Measurements from ENCODE around the gene PRR5L. TPM values are rescaled to one million over a fixed set of nuclear protein-coding genes. Genes with fewer than 3 reads are reported as not detected.

Gene PRR5L
- total RNA-seq, 4 donors from 2014 or later: 1.1 to 3.4 (median 1.7) TPM

- no peak for DNase-seq (ENCODE audit: low spot score in 2 of 2)
- no peak overlapping the region for H3K4me3 ChIP-seq (ENCODE audit: low read depth, poor library complexity, severe bottlenecking)
- intact Hi-C loops (cut with DNase I; ENCODE audit: low total_unique reads): no loop called here
- no peak for TF ChIP-seq CTCF (IDR thresholded peaks at IDR 0.05)
- TF ChIP-seq POLR2A (IDR thresholded peaks at IDR 0.05): no peak
- 66 to 80% methylated on average over 5 of the region's 5 CpGs for WGBS, 2 donors
Measured at GRCh38 chr11:36449561-36450096, 153.5 kb downstream of the PRR5L start.

DNA sequence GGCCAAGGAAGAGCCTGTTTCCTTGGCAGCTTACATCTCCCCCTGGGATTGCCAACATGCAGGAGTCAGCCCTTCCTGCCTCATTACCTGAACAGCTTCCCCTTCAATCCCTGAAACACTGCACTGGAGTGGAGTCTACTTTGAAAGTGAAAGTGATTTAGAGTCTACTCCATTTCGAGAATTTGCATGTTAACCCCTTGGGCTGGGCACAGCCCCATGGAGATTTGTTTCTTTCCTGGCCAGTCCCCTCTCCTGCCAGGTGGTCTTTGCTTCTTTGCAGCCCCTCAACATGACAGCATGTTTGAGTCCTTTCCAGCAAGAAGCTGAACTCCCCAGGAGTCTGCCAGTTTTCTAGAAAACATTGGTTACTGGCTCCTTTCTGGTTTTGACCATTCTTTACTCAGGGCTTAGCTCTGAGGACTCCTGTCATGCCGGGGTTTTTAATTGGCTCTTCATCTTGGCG, 154.1 kb downstream of the PRR5L start:
- no peak overlapping the region for H3K4me3 ChIP-seq (ENCODE audit: low read depth, poor library complexity, severe bottlenecking)
- no peak for TF ChIP-seq CTCF (IDR thresholded peaks at IDR 0.05)
- TF ChIP-seq POLR2A (IDR thresholded peaks at IDR 0.05): no peak
- DNase-seq (ENCODE audit: low spot score in 2 of 2): no peak
- intact Hi-C loops (cut with DNase I; ENCODE audit: low total_unique reads): no loop called here
- 27 to 35% methylated on average over 3 of the region's 3 CpGs for WGBS, 2 donors

DNA sequence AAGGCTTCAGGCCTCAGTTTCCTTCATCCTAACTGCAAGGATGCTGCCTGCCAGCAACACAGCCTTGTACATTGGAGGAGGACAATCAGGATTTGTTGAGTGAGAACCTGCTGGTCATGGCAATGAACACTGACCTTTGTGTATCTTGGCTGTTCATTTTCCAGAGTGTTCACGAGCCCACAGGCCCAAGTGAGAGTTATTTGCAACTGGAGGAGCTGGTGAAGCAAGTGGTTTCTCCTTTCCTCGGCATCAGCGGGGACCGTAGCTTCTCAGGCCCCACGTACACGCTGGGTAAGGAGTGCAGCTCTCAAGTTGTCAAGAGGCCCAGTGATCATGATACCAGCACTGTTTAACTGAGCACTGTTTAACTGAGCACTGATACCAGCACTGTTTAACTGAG, 155.0 kb downstream of the PRR5L start:
- H3K4me3 ChIP-seq (ENCODE audit: low read depth, poor library complexity, severe bottlenecking): no peak overlapping the region
- no peak for DNase-seq (ENCODE audit: low spot score in 2 of 2)
- 82 to 94% methylated on average over 6 of the region's 6 CpGs for WGBS, 2 donors
- intact Hi-C loops (cut with DNase I; ENCODE audit: low total_unique reads): no loop called here
- TF ChIP-seq CTCF (IDR thresholded peaks at IDR 0.05) (no peak), POLR2A (IDR thresholded peaks at IDR 0.05) (no peak)

DNA sequence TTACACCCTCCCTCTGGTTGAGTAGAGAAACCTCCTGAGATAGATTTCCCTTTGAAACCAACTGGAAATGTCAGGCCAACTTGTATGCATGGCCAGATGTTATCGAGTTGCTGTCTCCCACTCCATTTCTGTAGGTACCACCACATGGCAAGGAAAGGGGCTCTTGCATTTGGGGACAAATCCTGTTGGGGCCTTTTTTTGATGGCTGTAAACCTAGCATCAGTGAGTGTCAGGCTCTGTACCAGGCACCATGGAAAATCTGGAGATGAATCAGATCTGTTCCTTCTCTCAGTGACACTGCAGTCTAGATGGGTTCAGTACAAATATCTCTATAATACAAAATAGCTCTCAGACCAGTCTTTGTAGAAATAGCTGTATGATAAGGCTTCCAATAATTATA, 155.6 kb downstream of the PRR5L start:
- no peak for DNase-seq (ENCODE audit: low spot score in 2 of 2)
- no peak overlapping the region for H3K4me3 ChIP-seq (ENCODE audit: low read depth, poor library complexity, severe bottlenecking)
- TF ChIP-seq CTCF (IDR thresholded peaks at IDR 0.05): no peak
- 95 to 100% methylated on average over 1 of the region's 1 CpG for WGBS, 2 donors
- intact Hi-C loops (cut with DNase I; ENCODE audit: low total_unique reads): no loop called here

DNA sequence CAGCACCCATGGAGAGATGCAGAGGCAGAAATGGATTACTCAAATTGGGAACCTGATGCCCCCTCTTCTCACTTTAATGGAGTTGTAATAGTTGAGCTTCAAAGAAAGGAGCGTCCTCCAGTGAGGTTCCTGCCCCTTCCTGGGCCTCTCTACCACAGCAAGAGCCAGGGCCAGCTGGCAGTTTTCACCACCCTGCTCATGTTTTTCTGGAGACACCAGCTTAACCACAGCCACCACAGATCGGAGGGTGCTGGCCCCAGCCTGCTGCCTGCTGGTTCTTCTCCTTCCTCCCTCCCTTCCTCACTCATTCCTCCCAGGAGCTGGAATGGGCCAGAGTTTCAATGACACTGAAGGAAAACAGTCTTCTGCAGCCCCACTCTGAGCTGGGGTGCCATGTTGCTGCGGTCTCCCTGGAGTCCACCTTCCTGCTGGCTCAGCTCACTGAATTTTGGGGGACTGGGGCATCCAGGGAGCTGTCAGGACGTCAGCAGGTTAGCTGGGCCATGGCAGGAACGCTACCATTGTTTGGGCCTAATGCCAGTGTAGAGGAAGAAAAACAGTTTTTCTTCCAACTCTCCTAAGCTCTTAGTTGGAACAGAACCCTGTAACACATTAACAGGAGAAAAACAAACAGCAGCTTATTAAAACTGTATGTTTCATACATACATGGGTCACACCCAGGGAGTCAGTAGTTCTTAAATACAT, 156.3 kb downstream of the PRR5L start:
- WGBS, 2 donors: 62 to 67% methylated on average over 5 of the region's 5 CpGs
- intact Hi-C loops (cut with DNase I; ENCODE audit: low total_unique reads): no loop called here
- no peak overlapping the region for H3K4me3 ChIP-seq (ENCODE audit: low read depth, poor library complexity, severe bottlenecking)
- no peak for DNase-seq (ENCODE audit: low spot score in 2 of 2)
- no peak for TF ChIP-seq POLR2A (IDR thresholded peaks at IDR 0.05)

GRCh38 chr11:36452961-36453360, 156.9 kb downstream of the PRR5L start:
- no peak for DNase-seq (ENCODE audit: low spot score in 2 of 2)
- intact Hi-C loops (cut with DNase I; ENCODE audit: low total_unique reads): no loop called here
- no peak for TF ChIP-seq CTCF (IDR thresholded peaks at IDR 0.05)
- no peak for TF ChIP-seq POLR2A (IDR thresholded peaks at IDR 0.05)
- WGBS, 2 donors: 21 to 30% methylated on average over 1 of the region's 1 CpG
- no peak overlapping the region for H3K4me3 ChIP-seq (ENCODE audit: low read depth, poor library complexity, severe bottlenecking)
